Measurements from ENCODE around the gene MTOR.
A peak's percentile ranks its signal among the peaks of the same experiment; 100 is the strongest.
"Not testable (repeated sequence)": the region's sequence is repeated elsewhere in the genome, so short reads cannot be mapped to it uniquely, and the experiment has no call there.

The MTOR gene

DNA sequence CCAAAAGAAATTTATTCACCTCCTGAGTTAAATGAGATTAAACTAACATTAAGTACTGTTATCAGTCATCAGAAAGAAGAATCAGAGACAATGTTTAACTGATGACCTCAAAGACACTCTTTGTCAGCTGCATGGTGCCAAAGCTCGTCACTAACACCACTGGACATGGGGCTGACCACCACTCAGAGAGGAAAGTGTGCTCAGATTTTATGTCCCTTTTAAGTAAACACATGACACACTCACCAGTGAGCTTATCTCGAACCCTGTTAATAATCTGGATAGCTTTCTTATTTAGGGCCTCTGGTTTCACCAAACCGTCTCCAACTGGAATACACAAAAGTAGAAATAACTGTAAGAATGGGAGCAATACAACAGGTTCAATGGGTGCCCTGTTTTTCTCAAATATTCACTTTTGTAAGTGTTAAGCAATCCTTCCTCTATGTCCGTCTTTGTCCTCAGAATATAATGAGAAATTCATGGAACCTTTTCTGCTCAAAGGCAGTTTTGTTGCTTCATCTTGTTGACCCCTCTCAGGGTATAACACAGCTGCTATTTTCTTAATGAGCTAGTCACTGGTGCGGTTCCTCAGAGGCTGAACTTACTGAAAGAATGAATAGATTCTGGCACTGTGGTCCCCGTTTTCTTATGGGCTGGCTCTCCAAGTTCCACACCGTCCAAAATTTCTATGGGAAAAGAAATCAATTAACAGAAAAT, 153.1 kb downstream of the MTOR start:
- H3K9me3 ChIP-seq (ENCODE audit: control insufficient read depth in 2 of 2, low read length in 2 of 2): no peaks in the 10 kb centered on the region
- H3K4me1 ChIP-seq (ENCODE audit: control insufficient read depth, insufficient read depth, low read length): no peaks in the 10 kb centered on the region
- H3K27me3 ChIP-seq (ENCODE audit: control insufficient read depth in 1 of 2, insufficient read depth in 2 of 2, low read length in 2 of 2): no peaks in the 10 kb centered on the region
- no peak overlapping the region for H3K9ac ChIP-seq (ENCODE audit: low read length in 2 of 2)
- peaks cover 33 to 50% of the 10 kb centered on the region in 2 donors for H3K36me3 ChIP-seq (ENCODE audit: control insufficient read depth in 2 of 2, insufficient read depth in 2 of 2, low read length in 2 of 2)
- H3K27ac ChIP-seq (ENCODE audit: low read length): no peak overlapping the region
- no peak overlapping the region for H3K4me3 ChIP-seq (ENCODE audit: low read length in 2 of 2)

DNA sequence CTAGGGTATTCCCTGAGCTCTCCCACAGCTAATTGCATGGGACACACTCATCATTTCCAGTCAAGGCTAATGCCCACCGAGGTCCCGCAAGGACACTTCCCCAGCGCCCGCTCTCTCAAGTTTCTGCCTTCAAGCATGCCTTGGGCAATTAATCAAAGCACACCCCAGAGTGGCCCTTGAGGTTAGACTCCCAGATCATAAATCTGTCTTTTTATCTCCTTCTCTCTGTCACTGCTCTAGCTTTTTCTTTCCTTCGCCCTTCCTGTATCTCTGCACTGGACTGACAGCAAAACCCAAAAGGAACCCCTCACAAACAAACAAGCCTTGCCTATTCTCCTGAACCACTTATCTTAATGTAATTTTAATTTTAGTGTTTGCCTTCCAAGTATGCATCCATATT, 154.8 kb downstream of the MTOR start:
- H3K4me1 ChIP-seq (ENCODE audit: control insufficient read depth, insufficient read depth, low read length): no peaks in the 10 kb centered on the region
- H3K4me3 ChIP-seq (ENCODE audit: low read length in 2 of 2): no peak overlapping the region
- H3K9ac ChIP-seq (ENCODE audit: low read length in 2 of 2): no peak overlapping the region
- no peaks in the 10 kb centered on the region for H3K9me3 ChIP-seq (ENCODE audit: control insufficient read depth in 2 of 2, low read length in 2 of 2)
- no peaks in the 10 kb centered on the region for H3K27me3 ChIP-seq (ENCODE audit: control insufficient read depth in 1 of 2, insufficient read depth in 2 of 2, low read length in 2 of 2)
- H3K36me3 ChIP-seq (ENCODE audit: control insufficient read depth in 2 of 2, insufficient read depth in 2 of 2, low read length in 2 of 2): peaks cover 19 to 41% of the 10 kb centered on the region in 2 donors
- H3K27ac ChIP-seq (ENCODE audit: low read length): no peak overlapping the region

DNA sequence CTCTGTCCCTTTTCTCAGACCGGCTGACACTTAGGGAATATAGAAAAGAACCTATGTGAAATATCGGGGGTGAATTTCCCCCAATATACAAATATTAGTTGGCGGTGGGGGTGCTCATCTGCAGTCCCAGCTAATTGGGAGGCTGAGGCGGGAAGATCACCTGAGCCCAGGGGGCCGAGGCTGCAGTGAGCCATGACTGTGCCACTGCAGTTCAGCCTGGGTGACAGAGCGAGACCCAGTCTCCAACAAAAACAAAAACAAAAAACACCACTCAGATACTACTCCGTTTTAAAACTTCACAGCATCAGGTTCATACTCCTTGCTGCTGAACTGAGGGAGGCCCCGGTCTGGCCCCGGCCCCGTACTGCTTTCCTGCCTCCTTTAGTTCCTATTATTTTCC, 156.8 kb downstream of the MTOR start:
- Histone ChIP-seq H3K9me3 (ENCODE audit: control insufficient read depth in 2 of 2, low read length in 2 of 2) (no peaks in the 10 kb centered on the region), H3K4me3 (ENCODE audit: low read length in 2 of 2) (no peak overlapping the region), H3K36me3 (ENCODE audit: control insufficient read depth in 2 of 2, insufficient read depth in 2 of 2, low read length in 2 of 2) (peaks cover 16 to 31% of the 10 kb centered on the region in 2 donors), H3K4me1 (ENCODE audit: control insufficient read depth, insufficient read depth, low read length) (no peaks in the 10 kb centered on the region), H3K27ac (ENCODE audit: low read length) (no peak overlapping the region), H3K27me3 (ENCODE audit: control insufficient read depth in 1 of 2, insufficient read depth in 2 of 2, low read length in 2 of 2) (no peaks in the 10 kb centered on the region), H3K9ac (ENCODE audit: low read length in 2 of 2) (no peak overlapping the region)

DNA sequence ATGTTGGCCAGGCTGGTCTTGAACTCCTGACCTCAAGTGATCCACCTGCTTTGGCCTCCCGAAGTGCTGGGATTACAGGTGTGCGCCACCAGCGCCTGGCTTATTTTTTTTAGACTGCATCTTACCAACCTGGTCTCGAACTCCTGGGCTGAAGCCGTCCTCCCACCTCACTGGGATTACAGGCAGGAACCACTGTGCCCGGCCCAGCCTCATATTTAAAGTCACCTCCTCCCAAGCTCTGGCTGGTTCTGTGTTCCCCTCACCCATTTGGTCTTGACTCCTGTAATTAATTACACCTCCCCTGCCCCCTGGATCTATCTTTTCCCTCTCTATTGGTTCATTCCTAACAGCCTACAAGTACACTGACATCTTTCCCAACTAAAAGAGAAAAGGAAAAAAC, 161.0 kb downstream of the MTOR start:
- H3K27ac ChIP-seq (ENCODE audit: low read length): no peak overlapping the region
- no peaks in the 10 kb centered on the region for H3K9me3 ChIP-seq (ENCODE audit: control insufficient read depth in 2 of 2, low read length in 2 of 2)
- H3K36me3 ChIP-seq (ENCODE audit: control insufficient read depth in 2 of 2, insufficient read depth in 2 of 2, low read length in 2 of 2): peaks cover 6 to 11% of the 10 kb centered on the region in 2 donors
- H3K4me1 ChIP-seq (ENCODE audit: control insufficient read depth, insufficient read depth, low read length): peaks cover 2% of the 10 kb centered on the region
- no peak overlapping the region for H3K4me3 ChIP-seq (ENCODE audit: low read length in 2 of 2)
- H3K9ac ChIP-seq (ENCODE audit: low read length in 2 of 2): no peak overlapping the region
- no peaks in the 10 kb centered on the region for H3K27me3 ChIP-seq (ENCODE audit: control insufficient read depth in 1 of 2, insufficient read depth in 2 of 2, low read length in 2 of 2)

DNA sequence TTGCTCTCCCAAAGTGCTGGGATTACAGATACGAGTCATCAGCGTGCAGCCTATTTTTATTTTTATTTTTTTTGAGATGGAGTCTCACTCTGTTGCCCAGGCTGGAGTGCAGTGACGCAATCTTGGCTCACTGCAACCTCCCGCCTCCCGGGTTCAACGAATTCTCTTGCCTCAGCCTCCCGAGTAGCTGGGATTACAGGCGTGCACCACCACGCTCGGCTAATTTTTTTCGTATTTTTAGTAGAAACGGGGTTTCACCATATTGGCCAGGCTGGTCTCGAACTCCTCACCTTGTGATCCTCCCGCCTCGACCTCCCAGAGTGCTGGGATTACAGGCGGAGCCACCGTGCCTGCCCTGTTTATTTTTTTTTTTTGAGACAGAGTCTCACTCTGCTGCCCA, 161.5 kb downstream of the MTOR start:
- H3K9ac ChIP-seq (ENCODE audit: low read length in 2 of 2): not testable (repeated sequence)

DNA sequence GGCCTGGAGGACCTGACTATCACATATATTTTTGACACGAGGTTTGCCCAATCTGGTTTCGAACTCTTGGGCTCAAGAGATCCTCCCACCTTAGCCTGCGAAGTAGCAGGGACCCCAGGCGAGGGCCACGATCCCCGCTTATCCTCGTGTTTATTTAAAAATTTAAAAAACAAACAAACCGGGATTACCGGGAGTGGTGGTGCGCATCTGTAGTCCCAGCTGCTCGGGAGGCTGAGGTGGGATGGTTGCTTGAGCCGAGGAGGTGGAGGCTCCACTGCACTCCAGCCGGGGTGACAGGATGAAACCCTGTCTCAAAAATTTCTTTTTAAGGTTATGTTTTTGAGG, 162.2 kb downstream of the MTOR start:
- Histone ChIP-seq H3K27ac (ENCODE audit: low read length) (peak overlapping the region; percentile 66), H3K27me3 (ENCODE audit: control insufficient read depth in 1 of 2, insufficient read depth in 2 of 2, low read length in 2 of 2) (no peaks in the 10 kb centered on the region), H3K9ac (ENCODE audit: low read length in 2 of 2) (peak overlapping the region; percentile 84 to 92), H3K9me3 (ENCODE audit: control insufficient read depth in 2 of 2, low read length in 2 of 2) (no peaks in the 10 kb centered on the region), H3K4me3 (ENCODE audit: low read length in 2 of 2) (peak overlapping the region; percentile 94 to 98), H3K36me3 (ENCODE audit: control insufficient read depth in 2 of 2, insufficient read depth in 2 of 2, low read length in 2 of 2) (peaks cover 5 to 6% of the 10 kb centered on the region in 2 donors), H3K4me1 (ENCODE audit: control insufficient read depth, insufficient read depth, low read length) (peaks cover 2% of the 10 kb centered on the region)

More for the DNA sequence above, 161.5 kb downstream of the MTOR start:
- H3K9me3 ChIP-seq (ENCODE audit: control insufficient read depth in 2 of 2, low read length in 2 of 2); H3K27ac ChIP-seq (ENCODE audit: low read length); H3K27me3 ChIP-seq (ENCODE audit: control insufficient read depth in 1 of 2, insufficient read depth in 2 of 2, low read length in 2 of 2); H3K4me1 ChIP-seq (ENCODE audit: control insufficient read depth, insufficient read depth, low read length); H3K4me3 ChIP-seq (ENCODE audit: low read length in 2 of 2); H3K36me3 ChIP-seq (ENCODE audit: control insufficient read depth in 2 of 2, insufficient read depth in 2 of 2, low read length in 2 of 2): not testable (repeated sequence)

DNA sequence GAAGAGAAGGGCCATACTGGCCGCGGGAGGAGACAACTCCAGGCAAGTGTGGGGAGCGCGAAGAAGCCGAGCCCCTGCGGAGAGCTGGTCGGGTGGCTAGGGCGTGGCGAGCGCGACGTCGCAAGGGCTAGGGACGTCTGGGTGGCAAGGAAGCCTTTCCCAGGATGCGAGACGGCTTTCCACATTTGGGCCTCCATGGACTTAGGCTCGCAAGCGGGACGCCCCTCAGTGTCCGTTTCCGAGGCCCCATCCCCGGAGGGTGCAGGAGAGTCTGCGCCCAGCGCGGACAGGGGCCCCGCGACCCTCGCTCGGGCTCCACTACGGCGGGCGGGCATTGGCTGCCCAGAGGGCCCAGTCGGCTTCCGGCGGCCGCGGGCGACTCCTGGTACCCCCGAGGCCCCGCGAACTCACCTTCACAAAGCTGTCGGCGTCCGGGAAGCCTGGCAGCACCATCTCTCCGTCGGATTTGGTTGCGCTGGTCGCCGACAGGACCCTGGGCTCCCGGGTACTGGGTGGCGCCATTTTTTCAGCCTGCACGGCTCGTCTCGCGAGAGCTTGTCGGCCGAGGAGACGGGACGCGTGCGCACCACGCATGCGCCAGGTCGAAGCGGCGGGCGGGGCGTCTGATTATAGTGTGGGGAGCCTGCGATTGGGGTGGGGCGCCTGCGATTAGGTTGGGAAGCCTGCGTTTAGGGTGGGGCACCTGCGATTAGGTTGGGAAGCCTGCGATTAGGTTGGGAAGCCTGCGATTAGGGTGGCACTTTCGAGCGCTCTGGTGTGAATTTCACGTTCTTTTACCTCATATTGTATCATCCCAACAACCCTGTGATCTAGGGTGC, 162.8 kb downstream of the MTOR start, which contains the start of gene EXOSC10:
EXOSC10 (minus strand) TSS at position 560 of the 839 bp plus-strand sequence; CDS start at position 522, 38 bp downstream.
- Histone ChIP-seq H3K27ac (ENCODE audit: low read length) (peak within 1 kb of the TSS; percentile 66), H3K4me3 (ENCODE audit: low read length in 2 of 2) (peak within 1 kb of the TSS; percentile 94 to 98), H3K9me3 (ENCODE audit: control insufficient read depth in 2 of 2, low read length in 2 of 2) (no peaks in the 10 kb centered on the region), H3K9ac (ENCODE audit: low read length in 2 of 2) (peak within 1 kb of the TSS; percentile 92 to 93), H3K4me1 (ENCODE audit: control insufficient read depth, insufficient read depth, low read length) (peaks cover 2% of the 10 kb centered on the region), H3K27me3 (ENCODE audit: control insufficient read depth in 1 of 2, insufficient read depth in 2 of 2, low read length in 2 of 2) (no peaks in the 10 kb centered on the region), H3K36me3 (ENCODE audit: control insufficient read depth in 2 of 2, insufficient read depth in 2 of 2, low read length in 2 of 2) (peaks cover 6 to 8% of the 10 kb centered on the region in 2 donors)

DNA sequence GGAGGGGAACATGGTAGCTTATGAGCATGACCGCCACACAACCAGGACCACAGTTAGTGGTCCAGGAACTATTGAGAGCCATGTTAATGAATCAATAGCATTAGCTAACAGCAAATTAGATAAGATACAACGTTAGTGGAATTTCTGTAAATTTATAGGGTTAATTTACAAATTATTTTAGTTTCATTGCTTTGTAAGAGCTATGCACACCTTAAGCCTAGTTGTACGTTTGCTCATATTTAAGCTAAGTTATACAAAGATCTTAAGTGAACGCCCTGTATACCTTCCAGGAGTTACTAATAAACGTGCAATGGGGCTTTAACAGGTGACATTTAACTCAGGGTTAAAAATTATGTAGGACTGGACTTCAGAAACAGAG, 163.4 kb downstream of the MTOR start:
- peaks cover 6 to 8% of the 10 kb centered on the region in 2 donors for H3K36me3 ChIP-seq (ENCODE audit: control insufficient read depth in 2 of 2, insufficient read depth in 2 of 2, low read length in 2 of 2)
- H3K9me3 ChIP-seq (ENCODE audit: control insufficient read depth in 2 of 2, low read length in 2 of 2): no peaks in the 10 kb centered on the region
- peak overlapping the region; percentile 94 to 98 for H3K4me3 ChIP-seq (ENCODE audit: low read length in 2 of 2)
- peak overlapping the region; percentile 92 to 93 for H3K9ac ChIP-seq (ENCODE audit: low read length in 2 of 2)
- H3K4me1 ChIP-seq (ENCODE audit: control insufficient read depth, insufficient read depth, low read length): peaks cover 2% of the 10 kb centered on the region
- H3K27me3 ChIP-seq (ENCODE audit: control insufficient read depth in 1 of 2, insufficient read depth in 2 of 2, low read length in 2 of 2): no peaks in the 10 kb centered on the region
- no peak overlapping the region for H3K27ac ChIP-seq (ENCODE audit: low read length)

DNA sequence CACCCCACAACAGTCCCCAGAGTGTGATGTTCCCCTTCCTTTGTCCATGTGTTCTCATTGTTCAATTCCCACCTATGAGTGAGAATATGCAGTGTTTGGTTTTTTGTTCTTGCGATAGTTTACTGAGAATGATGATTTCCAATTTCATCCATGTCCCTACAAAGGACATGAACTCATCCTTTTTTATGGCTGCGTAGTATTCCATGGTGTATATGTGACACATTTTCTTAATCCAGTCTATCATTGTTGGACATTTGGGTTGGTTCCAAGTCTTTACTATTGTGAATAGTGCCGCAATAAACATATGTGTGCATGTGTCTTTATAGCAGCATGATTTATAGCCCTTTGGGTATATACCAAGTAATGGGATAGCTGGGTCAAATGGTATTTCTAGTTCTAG, 178.6 kb downstream of the MTOR start:
- peaks cover 42 to 49% of the 10 kb centered on the region in 2 donors for H3K36me3 ChIP-seq (ENCODE audit: control insufficient read depth in 2 of 2, insufficient read depth in 2 of 2, low read length in 2 of 2)

DNA sequence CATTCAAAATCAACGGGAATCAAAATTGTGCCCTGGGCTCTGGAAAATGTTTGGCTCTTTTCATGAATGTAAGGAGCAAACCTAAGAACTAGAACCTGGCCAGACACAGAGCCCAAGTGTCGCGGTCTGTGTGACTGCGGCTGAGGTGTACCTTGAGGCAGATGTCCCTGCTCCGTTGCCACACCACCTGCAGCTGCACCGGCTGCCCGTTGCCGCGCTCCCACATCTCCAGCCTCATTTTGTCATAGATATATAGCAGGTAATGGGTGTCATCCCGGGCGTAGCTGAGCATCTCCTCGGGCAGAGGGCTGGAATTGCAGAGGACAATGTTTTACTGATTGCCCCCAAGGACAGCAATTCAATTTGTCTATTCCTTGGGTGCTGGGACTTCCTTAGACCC, 181.4 kb downstream of the MTOR start:
- H3K4me3 ChIP-seq (ENCODE audit: low read length in 2 of 2): no peak overlapping the region
- H3K27me3 ChIP-seq (ENCODE audit: control insufficient read depth in 1 of 2, insufficient read depth in 2 of 2, low read length in 2 of 2): no peaks in the 10 kb centered on the region
- peaks cover 42 to 45% of the 10 kb centered on the region in 2 donors for H3K36me3 ChIP-seq (ENCODE audit: control insufficient read depth in 2 of 2, insufficient read depth in 2 of 2, low read length in 2 of 2)
- no peaks in the 10 kb centered on the region for H3K4me1 ChIP-seq (ENCODE audit: control insufficient read depth, insufficient read depth, low read length)
- no peaks in the 10 kb centered on the region for H3K9me3 ChIP-seq (ENCODE audit: control insufficient read depth in 2 of 2, low read length in 2 of 2)
- H3K27ac ChIP-seq (ENCODE audit: low read length): no peak overlapping the region
- no peak overlapping the region for H3K9ac ChIP-seq (ENCODE audit: low read length in 2 of 2)

More for the DNA sequence above, 178.6 kb downstream of the MTOR start:
- H3K4me1 ChIP-seq (ENCODE audit: control insufficient read depth, insufficient read depth, low read length); H3K9ac ChIP-seq (ENCODE audit: low read length in 2 of 2); H3K4me3 ChIP-seq (ENCODE audit: low read length in 2 of 2); H3K27ac ChIP-seq (ENCODE audit: low read length); H3K9me3 ChIP-seq (ENCODE audit: control insufficient read depth in 2 of 2, low read length in 2 of 2); H3K27me3 ChIP-seq (ENCODE audit: control insufficient read depth in 1 of 2, insufficient read depth in 2 of 2, low read length in 2 of 2): not testable (repeated sequence)

DNA sequence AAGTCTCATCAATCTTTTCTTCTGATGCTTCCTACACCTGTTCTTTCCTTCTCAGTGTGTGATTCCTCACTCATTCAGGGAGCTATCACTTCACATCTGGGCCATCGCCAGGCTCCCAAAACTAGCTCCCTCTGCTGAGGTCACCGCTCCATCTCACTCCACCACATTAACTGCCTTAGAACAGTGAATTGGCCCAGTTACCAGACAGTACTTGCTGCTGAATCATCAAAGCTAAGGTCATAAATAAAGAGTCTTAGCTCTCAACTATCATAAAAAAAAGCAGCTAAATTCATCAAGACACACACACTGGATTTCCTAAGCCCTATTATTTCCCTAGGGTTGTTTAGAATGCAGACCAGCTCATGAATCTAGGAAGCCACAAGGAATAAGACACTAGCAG, 183.7 kb downstream of the MTOR start:
- Histone ChIP-seq H3K9ac (ENCODE audit: low read length in 2 of 2) (no peak overlapping the region), H3K4me1 (ENCODE audit: control insufficient read depth, insufficient read depth, low read length) (no peaks in the 10 kb centered on the region), H3K4me3 (ENCODE audit: low read length in 2 of 2) (no peak overlapping the region), H3K36me3 (ENCODE audit: control insufficient read depth in 2 of 2, insufficient read depth in 2 of 2, low read length in 2 of 2) (peaks cover 59 to 61% of the 10 kb centered on the region in 2 donors), H3K27ac (ENCODE audit: low read length) (no peak overlapping the region), H3K27me3 (ENCODE audit: control insufficient read depth in 1 of 2, insufficient read depth in 2 of 2, low read length in 2 of 2) (no peaks in the 10 kb centered on the region), H3K9me3 (ENCODE audit: control insufficient read depth in 2 of 2, low read length in 2 of 2) (no peaks in the 10 kb centered on the region)

Measured in stomach smooth muscle (tissue), 2 donors.